ENCODE results near the gene GPC5. TPM values are rescaled to one million over a fixed set of nuclear protein-coding genes. Genes with fewer than 3 reads are reported as not detected.

The GPC5 gene
- total RNA-seq, 1 donor: not detected

GRCh38 chr13:91802957-91803356 is 404.5 kb downstream of the GPC5 start:
- TF ChIP-seq, protein P1, sequence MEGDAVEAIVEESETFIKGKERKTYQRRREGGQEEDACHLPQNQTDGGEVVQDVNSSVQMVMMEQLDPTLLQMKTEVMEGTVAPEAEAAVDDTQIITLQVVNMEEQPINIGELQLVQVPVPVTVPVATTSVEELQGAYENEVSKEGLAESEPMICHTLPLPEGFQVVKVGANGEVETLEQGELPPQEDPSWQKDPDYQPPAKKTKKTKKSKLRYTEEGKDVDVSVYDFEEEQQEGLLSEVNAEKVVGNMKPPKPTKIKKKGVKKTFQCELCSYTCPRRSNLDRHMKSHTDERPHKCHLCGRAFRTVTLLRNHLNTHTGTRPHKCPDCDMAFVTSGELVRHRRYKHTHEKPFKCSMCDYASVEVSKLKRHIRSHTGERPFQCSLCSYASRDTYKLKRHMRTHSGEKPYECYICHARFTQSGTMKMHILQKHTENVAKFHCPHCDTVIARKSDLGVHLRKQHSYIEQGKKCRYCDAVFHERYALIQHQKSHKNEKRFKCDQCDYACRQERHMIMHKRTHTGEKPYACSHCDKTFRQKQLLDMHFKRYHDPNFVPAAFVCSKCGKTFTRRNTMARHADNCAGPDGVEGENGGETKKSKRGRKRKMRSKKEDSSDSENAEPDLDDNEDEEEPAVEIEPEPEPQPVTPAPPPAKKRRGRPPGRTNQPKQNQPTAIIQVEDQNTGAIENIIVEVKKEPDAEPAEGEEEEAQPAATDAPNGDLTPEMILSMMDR (IDR thresholded peaks at IDR 0.05; ENCODE audit: insufficient read depth, low read depth, low read length): no peak
- DNase-seq (ENCODE audit: low read depth): no peak
- no peak overlapping the region for H3K4me3 ChIP-seq (ENCODE audit: low read depth, low read length)

GRCh38 chr13:91804724-91805123 is 406.3 kb downstream of the GPC5 start:
- DNase-seq (ENCODE audit: low read depth): no peak
- TF ChIP-seq, protein P1 (IDR thresholded peaks at IDR 0.05; ENCODE audit: insufficient read depth, low read depth, low read length): no peak
- H3K4me3 ChIP-seq (ENCODE audit: low read depth, low read length): no peak overlapping the region

GRCh38 chr13:91805605-91806004 is 407.2 kb downstream of the GPC5 start:
- H3K4me3 ChIP-seq (ENCODE audit: low read depth, low read length): no peak overlapping the region
- TF ChIP-seq, protein P1 (IDR thresholded peaks at IDR 0.05; ENCODE audit: insufficient read depth, low read depth, low read length): no peak
- DNase-seq (ENCODE audit: low read depth): no peak

DNA sequence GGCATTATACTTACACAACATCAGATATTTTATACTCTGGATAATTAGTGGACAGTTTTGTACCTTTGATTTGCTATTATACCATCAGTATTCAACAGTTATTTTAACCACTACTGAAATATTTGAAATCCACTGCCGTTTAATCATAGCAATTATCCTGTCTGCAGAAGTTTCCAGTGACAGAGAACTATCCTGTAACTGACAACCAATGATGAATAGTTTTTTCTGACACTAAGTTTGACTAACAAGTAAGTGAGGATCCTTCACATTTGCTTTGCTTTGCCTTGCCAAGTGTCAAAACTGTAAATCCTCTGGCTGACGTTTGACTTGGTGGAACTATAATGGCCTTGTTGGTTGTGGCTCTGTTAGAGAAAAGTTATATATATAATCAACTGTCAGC is 410.7 kb downstream of the GPC5 start:
- no peak overlapping the region for H3K4me3 ChIP-seq (ENCODE audit: low read depth, low read length)
- TF ChIP-seq, protein P1 (IDR thresholded peaks at IDR 0.05; ENCODE audit: insufficient read depth, low read depth, low read length): no peak
- no peak for DNase-seq (ENCODE audit: low read depth)

- no peak overlapping the region for H3K4me3 ChIP-seq (ENCODE audit: low read depth, low read length)
- TF ChIP-seq, protein P1 (IDR thresholded peaks at IDR 0.05; ENCODE audit: insufficient read depth, low read depth, low read length): no peak
- DNase-seq (ENCODE audit: low read depth): no peak
Measured at GRCh38 chr13:91813253-91813652, 414.8 kb downstream of the GPC5 start.

- no peak overlapping the region for H3K4me3 ChIP-seq (ENCODE audit: low read depth, low read length)
- TF ChIP-seq, protein P1 (IDR thresholded peaks at IDR 0.05; ENCODE audit: insufficient read depth, low read depth, low read length): no peak
- no peak for DNase-seq (ENCODE audit: low read depth)
Measured at GRCh38 chr13:91816263-91816807, 417.9 kb downstream of the GPC5 start.

- no peak overlapping the region for H3K4me3 ChIP-seq (ENCODE audit: low read depth, low read length)
- TF ChIP-seq, protein P1 (IDR thresholded peaks at IDR 0.05; ENCODE audit: insufficient read depth, low read depth, low read length): peak; percentile 20
- peak; percentile 3 for DNase-seq (ENCODE audit: low read depth)
Measured at GRCh38 chr13:91817250-91817649, 418.8 kb downstream of the GPC5 start.
